Left lobe of liver (tissue), 2 donors: ENCODE measurements around the gene TTC39A. TPM values are rescaled to one million over a fixed set of nuclear protein-coding genes. Genes with fewer than 3 reads are reported as not detected.
"Not testable (repeated sequence)": the region's sequence is repeated elsewhere in the genome, so short reads cannot be mapped to it uniquely, and the experiment has no call there.

Source experiments
- ATAC-seq: fragments of 200-7000 bp; cut with Tn5 transposase; one replicate; pipeline ENCODE4 v1.9.1; 2020; ENCODE audit warnings: mild to moderate bottlenecking, moderate library complexity
- DNase-seq: peaks from one replicate; pipeline ENCODE4 v3.0.0-alpha.2; 2020; ENCODE audit warnings: low spot score
- total RNA-seq: library from RNA; stranded (reverse); gene quantifications from one replicate; pipeline ENCODE4 v1.2.1, GENCODE V29; 2021
- donor health status: DM: no; HTN: no; CAD: no; lungs with moderate emphysema.
- donor health status: DM: no; HTN: yes; CAD: no.

TTC39A gene
- total RNA-seq, 1 donor from 2014 or later: 2.7 TPM

DNA sequence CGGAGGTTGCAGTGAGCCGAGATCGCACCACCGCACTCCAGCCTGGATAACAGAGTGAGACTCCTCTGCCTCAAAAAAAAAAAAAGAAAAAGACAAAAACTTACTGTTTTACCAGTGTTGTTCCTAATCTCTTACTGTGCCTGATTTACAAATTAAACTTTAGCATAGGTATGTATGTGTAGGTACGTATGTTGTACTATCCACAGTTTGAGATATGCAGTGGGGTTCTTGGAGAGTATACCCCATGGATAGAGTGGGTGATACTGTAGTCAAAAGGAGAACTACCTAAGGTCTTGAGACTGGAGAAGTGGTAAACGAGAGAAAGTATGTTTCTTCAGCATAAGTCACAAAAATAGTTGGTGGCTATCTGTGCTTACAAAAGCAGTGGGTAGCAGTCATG lies 55.7 kb downstream of the TTC39A start:
- ATAC-seq: no peak
- DNase-seq: no peak

DNA sequence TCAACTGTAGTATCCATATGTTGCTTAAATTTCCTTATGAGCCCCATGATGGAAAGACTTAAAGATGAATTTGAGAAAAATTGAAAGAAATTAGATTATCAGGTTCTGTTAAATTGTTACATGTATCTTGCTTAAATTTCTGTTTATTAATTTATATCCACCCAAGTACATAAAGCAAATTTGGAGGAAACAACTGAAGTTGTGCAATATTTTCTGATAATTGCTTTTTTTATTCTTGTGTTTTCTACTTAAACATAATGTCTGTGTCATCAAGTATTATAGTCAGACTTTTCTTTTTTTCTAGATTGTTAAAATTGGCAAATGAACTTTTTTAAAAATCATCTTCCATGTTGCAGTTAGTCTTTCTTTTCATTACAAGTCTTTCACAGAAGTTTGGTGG lies 57.4 kb downstream of the TTC39A start:
- no peak for ATAC-seq
- DNase-seq: no peak

DNA sequence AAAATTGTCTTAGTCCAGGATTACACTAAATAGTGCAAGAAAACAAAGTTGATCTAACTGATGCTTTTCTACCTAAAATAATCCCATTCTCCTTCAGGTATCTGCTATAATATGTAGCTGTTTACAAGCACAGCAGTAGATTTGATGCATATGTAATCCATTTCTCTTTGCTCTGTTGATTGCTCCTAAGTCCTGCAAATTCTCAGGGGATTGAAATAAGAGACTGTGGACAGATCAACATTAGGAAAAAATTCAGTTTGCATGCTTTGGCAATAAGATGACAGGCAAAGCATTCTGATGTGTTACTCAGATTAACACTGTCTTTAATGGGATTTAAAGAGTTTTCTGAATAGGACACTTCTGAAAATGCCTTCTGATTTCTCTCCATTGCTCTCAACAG lies 59.6 kb downstream of the TTC39A start:
- ATAC-seq (no peak), DNase-seq (no peak)

DNA sequence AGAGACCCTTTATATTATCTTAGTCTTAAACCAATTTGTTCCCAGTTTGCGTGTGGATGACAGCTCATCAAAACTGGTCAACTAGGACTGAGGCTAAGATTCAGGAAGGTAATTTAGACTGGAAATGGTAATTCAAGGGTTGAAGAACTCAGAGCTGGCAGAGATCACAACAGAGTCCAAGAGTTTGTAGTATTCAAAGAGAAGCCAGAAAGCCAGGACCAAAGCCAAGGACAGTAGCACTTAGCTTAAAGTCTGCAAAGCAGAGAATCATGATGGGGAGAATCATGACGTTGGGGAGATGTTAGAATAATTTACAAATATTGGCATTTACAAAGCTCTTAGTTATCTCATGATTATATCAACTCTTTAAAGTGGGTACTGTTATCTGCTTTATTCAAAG lies 61.7 kb downstream of the TTC39A start:
- ATAC-seq (peak; percentile 67), DNase-seq (no peak)

DNA sequence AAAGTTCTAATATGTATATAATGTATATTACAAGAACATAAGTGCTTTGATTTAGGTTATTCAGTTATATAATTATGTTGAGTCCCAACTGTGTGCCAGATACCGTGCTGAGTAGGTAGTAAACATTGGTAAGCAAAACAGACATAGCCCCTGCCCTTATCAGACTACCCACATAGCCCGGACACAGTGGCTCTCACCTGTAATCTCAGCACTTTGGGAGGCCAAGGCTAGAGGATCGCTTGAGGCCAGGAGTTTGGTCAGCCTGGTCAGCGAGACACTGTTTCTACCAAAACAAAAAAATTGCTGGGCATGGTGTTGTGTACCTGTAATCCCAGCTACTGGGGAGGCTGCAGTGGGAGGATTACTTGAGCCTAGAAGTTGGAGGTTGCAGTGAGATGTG lies 63.6 kb downstream of the TTC39A start:
- ATAC-seq: no peak
- no peak for DNase-seq

DNA sequence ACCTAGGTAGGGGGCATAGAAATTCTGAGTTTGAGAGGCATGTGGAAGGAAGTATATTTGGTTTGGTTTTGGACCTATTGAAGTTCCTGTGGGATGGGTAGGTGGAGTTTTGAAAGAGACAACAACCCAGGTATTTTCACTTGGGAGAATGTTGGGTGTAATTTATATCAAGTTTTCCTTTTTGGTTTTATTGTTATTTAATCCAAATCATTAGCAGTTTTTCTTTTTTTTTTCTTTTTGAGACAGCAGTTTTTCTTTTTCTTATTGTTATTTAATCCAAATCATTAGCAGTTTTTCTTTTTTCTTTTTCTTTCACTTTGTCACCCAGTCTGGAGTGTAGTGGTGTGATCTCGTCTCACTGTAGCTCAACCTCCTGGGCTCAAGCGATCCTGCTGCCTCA lies 64.2 kb downstream of the TTC39A start:
- DNase-seq (no peak), ATAC-seq (no peak)

DNA sequence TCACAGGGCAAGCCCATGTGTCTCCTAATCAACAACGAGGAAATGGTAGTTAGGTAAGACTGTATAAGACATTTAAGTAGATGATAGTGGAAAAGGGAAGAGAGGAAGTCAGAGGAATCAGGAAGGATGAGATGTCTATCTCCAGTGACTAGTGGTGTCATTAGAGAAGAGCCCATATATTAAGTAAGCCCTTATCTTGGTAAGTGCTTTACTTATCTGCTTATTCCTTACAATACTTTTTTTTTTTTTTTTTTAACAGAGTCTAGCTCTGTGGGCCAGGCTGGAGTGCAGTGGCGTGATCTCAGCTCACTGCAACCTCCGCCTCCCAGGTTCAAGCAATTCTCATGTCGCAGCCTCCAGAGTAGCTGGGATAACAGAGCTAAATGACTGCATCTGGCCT lies 64.7 kb downstream of the TTC39A start:
- ATAC-seq (no peak), DNase-seq (no peak)

DNA sequence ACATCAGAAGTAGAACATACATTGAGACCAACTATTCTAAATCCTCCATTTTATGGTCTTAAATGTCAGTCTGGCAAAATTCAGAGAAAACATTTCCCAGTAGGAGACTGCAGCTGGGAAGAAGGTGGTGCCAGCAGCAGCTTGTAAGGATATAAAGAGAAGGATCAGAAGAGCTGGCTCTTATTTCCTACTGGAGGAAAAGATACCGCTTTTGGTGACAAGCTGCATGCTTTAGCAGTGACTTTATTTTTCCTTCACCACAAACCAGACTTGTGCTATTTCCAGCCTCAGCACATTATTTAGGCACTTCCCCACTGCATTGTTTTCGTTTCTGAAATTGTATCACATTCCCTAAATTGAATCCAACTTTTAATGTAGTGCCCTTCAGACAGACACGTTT lies 65.9 kb downstream of the TTC39A start:
- DNase-seq (no peak), ATAC-seq (no peak)

DNA sequence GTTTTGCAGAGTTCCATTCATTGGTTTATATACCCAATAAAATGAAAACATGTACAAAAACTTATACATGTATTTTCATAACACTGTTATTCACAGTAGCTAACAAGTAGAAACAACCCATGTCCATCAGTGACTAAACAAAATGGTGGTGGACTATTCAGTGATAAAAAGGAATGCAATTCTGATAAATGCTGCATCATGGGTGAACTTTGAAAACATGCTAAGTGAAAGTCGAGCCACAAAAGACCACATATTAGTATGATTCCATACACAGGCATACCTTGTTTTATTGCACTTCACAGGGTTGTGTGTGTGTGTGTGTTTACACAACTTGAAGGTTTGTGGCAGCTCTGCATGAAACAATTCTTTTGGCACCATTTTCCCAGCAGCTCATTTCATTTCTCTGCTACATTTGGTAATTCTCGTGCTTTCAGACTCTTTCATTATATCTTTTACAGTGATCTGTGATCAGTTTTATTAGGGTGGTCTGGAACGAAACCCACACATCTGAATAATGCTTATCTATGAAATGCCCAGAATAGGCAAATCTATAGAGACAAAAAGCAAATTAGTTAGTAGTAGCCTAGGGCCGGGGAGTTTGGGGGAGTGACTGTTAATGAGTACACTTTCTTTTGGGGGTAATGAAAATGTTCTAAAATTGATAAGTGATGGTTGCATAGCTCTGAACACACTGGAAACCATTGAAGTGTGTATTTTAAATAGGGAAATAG lies 67.0 kb downstream of the TTC39A start:
- ATAC-seq: no peak
- DNase-seq: no peak

DNA sequence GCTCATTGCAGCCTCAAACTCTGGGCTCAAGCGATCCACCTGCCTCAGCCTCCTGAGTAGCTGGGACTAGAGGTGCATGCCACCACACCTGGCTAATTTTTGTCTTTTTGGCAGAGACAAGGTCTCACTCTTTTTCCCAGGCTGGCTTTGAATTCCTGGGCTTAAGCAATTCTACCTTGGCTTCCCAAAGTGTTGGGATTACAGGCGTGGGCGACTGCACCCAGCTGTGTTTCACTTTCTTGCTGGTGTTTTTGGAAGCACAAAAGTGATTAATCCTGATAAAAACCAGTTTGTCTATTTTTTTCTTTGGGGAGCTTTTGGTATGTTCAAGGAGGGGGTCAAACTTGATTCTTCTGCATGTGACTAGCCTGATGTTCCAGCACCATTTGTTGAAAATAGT lies 75.0 kb downstream of the TTC39A start:
- ATAC-seq (peak; percentile 76), DNase-seq (no peak)

DNA sequence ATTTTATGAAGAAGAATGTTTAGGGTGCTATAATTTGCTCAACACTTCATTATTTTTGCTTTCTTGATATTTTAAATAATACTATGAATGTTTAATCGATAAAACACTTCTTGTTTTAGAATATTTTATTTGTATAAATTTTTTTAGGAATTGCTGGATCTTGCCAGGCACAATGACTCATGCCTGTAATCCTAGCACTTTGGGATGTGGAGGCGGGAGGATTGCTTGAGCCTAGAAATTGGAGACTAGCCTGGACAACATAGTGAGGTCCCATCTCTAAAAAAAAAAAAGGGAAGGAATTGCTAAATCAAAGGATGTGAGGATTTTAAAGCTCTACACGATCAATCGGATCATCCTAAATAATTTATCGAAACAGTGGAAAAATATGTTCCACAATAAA lies 76.7 kb downstream of the TTC39A start:
- ATAC-seq: no peak
- no peak for DNase-seq

DNA sequence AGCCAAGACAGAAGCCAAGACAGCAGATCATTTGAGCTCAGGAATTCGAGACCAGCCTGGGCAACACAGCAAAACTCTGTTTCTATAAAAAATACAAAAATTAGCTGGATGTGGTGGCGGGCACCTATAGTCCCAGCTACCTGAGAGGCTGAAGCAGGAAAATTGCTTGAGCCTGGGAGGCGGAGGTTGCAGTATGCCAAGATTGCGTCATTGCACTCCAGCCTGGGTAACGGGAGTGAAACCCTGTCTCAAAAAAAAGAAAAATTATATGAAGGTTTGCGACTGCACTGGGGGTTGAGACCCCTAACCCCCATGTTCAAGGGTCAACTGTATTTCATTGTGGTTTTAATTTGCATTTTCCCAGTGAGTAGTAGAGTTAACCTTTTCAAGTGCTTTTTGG lies 78.0 kb downstream of the TTC39A start:
- ATAC-seq: peak; percentile 48
- DNase-seq: no peak

DNA sequence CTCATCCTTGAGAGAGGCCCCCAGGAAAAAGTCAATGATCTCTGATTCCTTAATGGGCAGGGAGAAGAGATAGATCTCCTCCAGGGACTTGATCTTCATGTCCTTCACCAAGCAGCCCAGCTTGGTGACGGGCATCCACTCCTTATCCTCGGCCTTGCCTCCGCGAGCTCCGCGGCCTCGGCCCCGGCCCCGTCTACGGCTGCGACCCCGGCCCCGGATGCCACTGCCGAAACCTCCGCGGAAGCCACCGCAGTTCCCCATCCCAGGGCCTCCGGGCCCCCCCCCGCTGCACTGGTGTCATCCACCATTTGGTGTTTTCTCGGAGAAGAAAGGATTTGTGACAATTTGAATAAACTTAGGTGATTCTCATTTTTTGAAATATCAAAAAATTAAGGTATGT lies 79.2 kb downstream of the TTC39A start:
- ATAC-seq: not testable (repeated sequence)

DNA sequence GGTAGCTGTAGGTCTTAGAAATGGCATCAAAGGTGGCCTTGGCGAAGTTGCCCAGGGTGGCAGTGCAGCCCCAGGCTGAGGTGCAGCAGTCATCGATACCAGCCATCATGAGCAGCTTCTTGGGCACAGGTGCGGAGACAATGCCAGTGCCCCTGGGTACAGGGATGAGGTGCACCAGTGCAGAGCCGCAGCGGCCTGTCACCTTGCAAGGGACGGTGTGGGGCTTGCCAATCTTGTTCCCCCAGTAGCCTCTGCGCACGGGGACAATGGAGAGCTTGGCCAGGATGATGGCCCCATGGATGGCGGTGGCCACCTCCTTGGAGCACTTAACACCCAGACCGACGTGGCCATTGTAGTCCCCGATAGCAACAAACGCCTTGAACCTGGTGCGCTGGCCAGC lies 79.6 kb downstream of the TTC39A start:
- not testable (repeated sequence) for ATAC-seq, DNase-seq

More for the DNA sequence above, 79.2 kb downstream of the TTC39A start:
- not testable (repeated sequence) for DNase-seq

DNA sequence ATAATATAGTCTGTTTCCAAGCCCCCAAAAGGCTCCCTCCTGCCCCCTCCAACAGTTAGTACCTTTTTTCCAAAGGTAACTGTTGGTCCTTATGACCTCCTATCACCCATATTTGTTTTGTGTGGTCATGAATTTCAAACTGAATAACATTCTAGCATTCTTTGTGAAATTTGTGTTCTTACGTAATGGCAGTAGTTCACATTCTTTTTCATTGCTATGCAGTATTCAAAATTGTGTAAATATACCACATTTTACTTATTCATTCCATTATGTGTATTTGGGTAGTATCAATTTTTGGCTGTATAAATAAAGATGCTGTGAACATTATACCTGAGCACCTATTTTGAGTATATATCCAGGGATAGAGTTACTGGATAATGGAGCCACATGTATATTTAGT lies 80.9 kb downstream of the TTC39A start:
- DNase-seq (no peak), ATAC-seq (no peak)

DNA sequence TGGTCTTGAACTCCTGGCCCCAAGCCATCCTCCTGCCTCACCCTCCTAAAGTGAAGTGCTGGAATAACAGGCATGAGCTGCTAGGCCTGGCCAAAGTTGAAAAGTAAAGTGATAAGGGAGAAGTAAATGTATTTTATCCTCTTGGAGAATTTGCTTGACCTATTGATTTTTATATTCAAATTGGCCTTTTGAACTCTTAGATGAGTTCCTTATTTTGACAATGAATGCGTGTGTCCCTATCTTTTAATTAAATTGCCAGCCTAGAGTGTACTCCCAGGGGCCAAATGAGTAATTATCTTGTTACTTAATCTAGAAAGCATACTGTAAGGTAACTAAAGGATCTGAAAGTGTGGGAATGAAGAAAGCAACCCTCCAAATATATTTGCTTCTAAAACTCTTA lies 82.9 kb downstream of the TTC39A start:
- ATAC-seq: peak; percentile 23
- no peak for DNase-seq

DNA sequence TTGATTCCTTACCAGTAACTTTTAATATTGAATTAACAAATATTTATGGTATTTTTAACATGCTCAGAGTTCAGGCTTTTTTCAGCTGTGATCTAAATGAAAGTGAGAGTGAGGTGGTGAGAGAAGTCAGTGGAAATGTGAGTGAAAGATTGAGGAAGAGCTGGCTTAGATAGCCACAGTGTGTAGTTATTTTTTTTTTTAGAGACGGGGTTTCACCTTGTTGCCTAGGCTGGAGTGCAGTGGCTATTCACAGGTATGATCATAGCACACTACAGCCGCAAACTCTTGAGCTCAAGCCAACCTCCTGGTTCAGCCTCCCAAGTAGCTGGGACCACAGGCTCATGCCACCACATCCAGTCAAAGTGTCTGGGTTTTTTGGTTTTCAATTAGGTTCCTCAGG lies 83.3 kb downstream of the TTC39A start:
- DNase-seq: no peak
- ATAC-seq: peak; percentile 11

DNA sequence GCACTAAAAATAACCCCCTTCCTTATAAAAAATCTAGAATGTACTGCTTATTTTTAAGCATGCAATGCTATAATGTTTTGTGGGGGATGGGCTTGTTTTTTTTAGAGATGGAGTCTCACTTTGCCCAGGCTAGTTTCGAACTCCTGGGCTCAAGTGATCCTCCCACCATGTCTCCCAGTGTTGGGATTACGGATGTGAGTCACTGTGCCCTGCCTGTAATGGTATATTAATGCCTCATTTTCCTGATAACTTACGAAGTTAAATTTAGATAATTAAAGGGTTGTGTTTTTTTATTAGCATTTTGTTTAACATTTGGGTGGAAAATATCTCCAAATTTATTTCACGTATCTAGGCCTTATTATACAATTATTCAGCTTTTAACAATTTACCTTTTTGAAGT lies 87.8 kb downstream of the TTC39A start:
- DNase-seq (no peak), ATAC-seq (no peak)

DNA sequence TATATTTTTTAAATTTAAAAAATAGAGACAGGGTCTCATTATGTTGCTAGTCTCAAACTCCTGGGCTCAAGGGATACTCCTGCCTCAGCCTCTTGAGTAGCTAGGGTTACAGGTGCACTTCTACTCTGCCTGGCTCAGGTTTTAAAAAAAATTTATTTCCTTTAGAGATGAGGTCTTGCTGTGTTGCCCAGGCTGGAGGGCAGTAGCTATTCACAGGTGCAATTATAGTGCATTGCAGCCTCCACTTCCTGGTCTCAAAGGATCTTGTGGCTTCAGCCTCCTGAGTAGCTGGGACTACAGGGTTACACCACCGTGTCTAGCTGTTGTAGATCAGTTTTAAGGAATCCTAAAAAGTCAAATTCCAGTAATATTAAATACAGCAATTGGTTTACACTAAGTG lies 89.2 kb downstream of the TTC39A start:
- DNase-seq: no peak
- no peak for ATAC-seq

DNA sequence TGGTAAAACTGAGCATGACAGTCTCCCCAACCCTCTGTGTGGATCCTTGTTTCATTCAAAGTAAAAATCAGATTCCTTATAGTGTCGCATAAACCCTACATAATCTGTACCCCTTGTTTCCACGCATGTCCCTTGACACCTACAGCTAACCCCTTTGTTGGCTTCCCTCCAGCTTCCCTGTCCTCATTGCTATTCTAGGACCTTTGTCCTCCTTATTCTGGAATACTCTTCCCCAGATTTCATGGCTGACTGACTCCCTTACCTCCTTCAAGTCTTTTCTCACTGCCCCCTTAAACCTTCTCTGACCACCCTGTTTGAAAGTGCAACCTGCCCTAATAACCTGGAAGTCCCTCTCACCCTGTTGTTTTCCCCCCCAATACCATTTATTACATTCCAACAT lies 90.3 kb downstream of the TTC39A start:
- DNase-seq: no peak
- no peak for ATAC-seq

DNA sequence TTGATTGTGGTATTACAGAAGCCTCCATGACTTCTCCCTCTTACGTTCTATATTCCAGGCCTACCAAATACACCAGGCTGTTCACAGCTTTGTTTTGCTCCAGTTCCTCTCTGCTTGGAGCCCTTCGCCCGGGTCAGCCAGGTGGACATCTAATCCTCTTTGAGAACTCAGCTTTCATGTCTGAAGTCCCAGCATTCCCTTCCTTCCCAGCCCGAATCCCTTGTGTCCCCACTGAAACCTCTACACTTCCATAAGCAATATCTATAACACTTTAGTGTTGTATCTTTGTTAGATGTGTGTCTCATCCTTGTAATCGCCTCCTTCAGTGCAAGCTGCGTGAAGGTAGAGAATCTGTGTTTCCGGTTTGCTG lies 92.3 kb downstream of the TTC39A start:
- DNase-seq (no peak), ATAC-seq (no peak)

DNA sequence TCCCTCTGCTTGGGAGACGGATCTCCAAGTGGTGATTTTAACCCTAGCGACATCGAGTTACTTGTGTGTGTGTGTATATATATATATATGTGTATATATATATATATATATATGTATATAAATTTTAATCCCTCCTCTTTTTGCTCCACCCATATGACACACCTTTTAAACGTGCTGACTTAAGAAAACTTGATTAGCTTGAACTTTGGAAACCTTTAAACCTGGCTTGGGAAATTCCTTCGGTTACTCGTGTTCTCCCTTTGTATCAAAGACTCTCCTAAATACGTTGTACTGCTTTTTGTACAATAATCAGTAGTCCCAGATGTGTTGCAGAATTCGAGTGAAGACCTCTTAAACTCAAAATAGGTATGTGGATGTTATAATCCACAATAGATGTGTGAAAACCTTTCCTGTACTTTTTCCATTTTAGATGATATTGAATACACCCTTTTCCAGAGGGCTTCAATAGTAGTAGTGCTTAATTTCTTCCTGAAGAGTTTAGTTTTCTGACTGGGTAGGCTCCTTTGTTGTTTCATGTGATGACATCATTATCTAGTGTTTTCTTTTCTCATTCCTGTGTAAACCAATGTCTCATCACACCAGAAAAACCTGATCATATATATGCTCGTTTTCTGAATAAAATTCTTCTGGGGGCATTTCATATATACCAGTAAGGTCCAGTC lies 92.9 kb downstream of the TTC39A start:
- no peak for ATAC-seq
- no peak for DNase-seq
